ENCODE results near the gene DUSP12.
A peak's percentile ranks its signal among the peaks of the same experiment; 100 is the strongest.

The DUSP12 gene

GRCh38 chr1:161781995-161782394, 32.4 kb downstream of the DUSP12 start:
- TF ChIP-seq CTCF (conservative IDR thresholded peaks at IDR 0.05; ENCODE audit: low read depth, low read length), result no peak
- H3K4me3 ChIP-seq (IDR thresholded peaks at IDR 0.05; ENCODE audit: insufficient read depth, low read depth, low read length), result no peak overlapping the region
- peaks cover 38% of the 10 kb centered on the region for H3K79me2 ChIP-seq (ENCODE audit: insufficient read depth, low read depth)
- peak overlapping the region; percentile 2; the same call in 1 of the 2 replicates for H3K4me2 ChIP-seq
- H3K9ac ChIP-seq, result no peak overlapping the region
- no peak overlapping the region for H2AFZ ChIP-seq (ENCODE audit: low read depth)
- H4K20me1 ChIP-seq (ENCODE audit: insufficient read depth), result no peaks in the 10 kb centered on the region
- H3K4me1 ChIP-seq (ENCODE audit: low read depth, poor library complexity, severe bottlenecking), result peaks cover 27% of the 10 kb centered on the region
- H3K27ac ChIP-seq, result no peak overlapping the region
- no peaks in the 10 kb centered on the region for H3K36me3 ChIP-seq (ENCODE audit: insufficient read depth)
- H3K27me3 ChIP-seq (ENCODE audit: insufficient read depth, low read depth), result no peaks in the 10 kb centered on the region

- H3K4me2 ChIP-seq, result no peak overlapping the region
- no peak overlapping the region for H2AFZ ChIP-seq (ENCODE audit: low read depth)
- no peaks in the 10 kb centered on the region for H4K20me1 ChIP-seq (ENCODE audit: insufficient read depth)
- no peaks in the 10 kb centered on the region for H3K27me3 ChIP-seq (ENCODE audit: insufficient read depth, low read depth)
- no peaks in the 10 kb centered on the region; the same call in 1 of the 2 replicates for H3K36me3 ChIP-seq (ENCODE audit: insufficient read depth)
- H3K79me2 ChIP-seq (ENCODE audit: insufficient read depth, low read depth), result peaks cover 29% of the 10 kb centered on the region
- no peak overlapping the region for H3K27ac ChIP-seq
- peaks cover 21% of the 10 kb centered on the region for H3K4me1 ChIP-seq (ENCODE audit: low read depth, poor library complexity, severe bottlenecking)
- H3K9ac ChIP-seq, result no peak overlapping the region
- TF ChIP-seq CTCF (conservative IDR thresholded peaks at IDR 0.05; ENCODE audit: low read depth, low read length), result no peak
- no peak overlapping the region for H3K4me3 ChIP-seq (IDR thresholded peaks at IDR 0.05; ENCODE audit: insufficient read depth, low read depth, low read length)
Observed at GRCh38 chr1:161782886-161783285, 33.3 kb downstream of the DUSP12 start.

- no peaks in the 10 kb centered on the region; the same call in 1 of the 2 replicates for H3K36me3 ChIP-seq (ENCODE audit: insufficient read depth)
- H2AFZ ChIP-seq (ENCODE audit: low read depth), result no peak overlapping the region
- H3K4me3 ChIP-seq (IDR thresholded peaks at IDR 0.05; ENCODE audit: insufficient read depth, low read depth, low read length), result no peak overlapping the region
- peak overlapping the region; percentile 5; the same call in 1 of the 2 replicates for H3K27ac ChIP-seq
- no peak for TF ChIP-seq CTCF (conservative IDR thresholded peaks at IDR 0.05; ENCODE audit: low read depth, low read length)
- H3K4me2 ChIP-seq, result no peak overlapping the region
- H4K20me1 ChIP-seq (ENCODE audit: insufficient read depth), result no peaks in the 10 kb centered on the region
- peaks cover 8% of the 10 kb centered on the region for H3K79me2 ChIP-seq (ENCODE audit: insufficient read depth, low read depth)
- H3K9ac ChIP-seq, result no peak overlapping the region
- no peaks in the 10 kb centered on the region for H3K27me3 ChIP-seq (ENCODE audit: insufficient read depth, low read depth)
- H3K4me1 ChIP-seq (ENCODE audit: low read depth, poor library complexity, severe bottlenecking), result peaks cover 17% of the 10 kb centered on the region
Observed at GRCh38 chr1:161784968-161785367, 35.4 kb downstream of the DUSP12 start.

GRCh38 chr1:161787355-161787754, 37.8 kb downstream of the DUSP12 start:
- no peaks in the 10 kb centered on the region for H4K20me1 ChIP-seq (ENCODE audit: insufficient read depth)
- no peaks in the 10 kb centered on the region; the same call in 1 of the 2 replicates for H3K36me3 ChIP-seq (ENCODE audit: insufficient read depth)
- no peak overlapping the region for H2AFZ ChIP-seq (ENCODE audit: low read depth)
- H3K79me2 ChIP-seq (ENCODE audit: insufficient read depth, low read depth), result no peaks in the 10 kb centered on the region
- no peak overlapping the region for H3K4me2 ChIP-seq
- H3K9ac ChIP-seq, result no peak overlapping the region
- H3K27me3 ChIP-seq (ENCODE audit: insufficient read depth, low read depth), result no peaks in the 10 kb centered on the region
- H3K27ac ChIP-seq, result no peak overlapping the region
- peak; percentile 36; the same call in 1 of the 2 replicates for TF ChIP-seq CTCF (conservative IDR thresholded peaks at IDR 0.05; ENCODE audit: low read depth, low read length)
- H3K4me1 ChIP-seq (ENCODE audit: low read depth, poor library complexity, severe bottlenecking), result peaks cover 21% of the 10 kb centered on the region
- no peak overlapping the region for H3K4me3 ChIP-seq (IDR thresholded peaks at IDR 0.05; ENCODE audit: insufficient read depth, low read depth, low read length)

All from KMS-11 (cell line).